Effector memory CD8-positive, alpha-beta T cell (primary cell): ENCODE results near the gene NAA80.
"Not testable (repeated sequence)": the region's sequence is repeated elsewhere in the genome, so short reads cannot be mapped to it uniquely, and the experiment has no call there.

Experiments used
- ATAC-seq: fragments of 150-1000 bp; cut with Tn5 transposase; replicated peaks from 2 replicates; pipeline ENCODE4 v1.10.0; 2021; ENCODE audit warnings: mild to moderate bottlenecking, moderate library complexity
- DNase-seq, 3 experiments: peaks; one replicate each; pipeline ENCODE4 v3.0.0; 2021
- H3K27ac Mint-ChIP-seq, 2 donors: one replicate each; pipeline ENCODE4 v1.8.0; 2022; ENCODE audit warnings: mild to moderate bottlenecking in 2 of 2, mixed read lengths in 2 of 2, moderate library complexity in 2 of 2
- H3K27me3 Mint-ChIP-seq, 2 donors: one replicate each; pipeline ENCODE4 v1.8.0; 2022; ENCODE audit warnings: mixed read lengths in 2 of 2
- H3K36me3 Mint-ChIP-seq: one replicate; pipeline ENCODE4 v1.8.0; 2022; ENCODE audit warnings: mild to moderate bottlenecking, moderate library complexity, mixed read lengths; ENCODE audit not compliant: insufficient read depth
- H3K4me1 Mint-ChIP-seq, 2 donors: one replicate each; pipeline ENCODE4 v1.8.0; 2022; ENCODE audit warnings: low read depth in 2 of 2, mixed read lengths in 2 of 2
- H3K4me3 Mint-ChIP-seq, 2 donors: one replicate each; pipeline ENCODE4 v1.8.0; 2022; ENCODE audit warnings: mild to moderate bottlenecking in 2 of 2, mixed read lengths in 2 of 2, moderate library complexity in 2 of 2
- H3K9me3 Mint-ChIP-seq, 2 donors: one replicate each; pipeline ENCODE4 v1.8.0; 2022; ENCODE audit warnings: mixed read lengths in 2 of 2

NAA80 gene

GRCh38 chr3:50263478-50264382 lies 35.5 kb downstream of the NAA80 start:
- ATAC-seq (no peak), DNase-seq (no peak)
- Mint-ChIP-seq H3K27me3 (no peaks in the 10 kb centered on the region), H3K9me3 (no peaks in the 10 kb centered on the region), H3K36me3 (peaks cover 36% of the 10 kb centered on the region), H3K27ac (peak overlapping the region; percentile 31 to 55), H3K4me3 (no peak overlapping the region), H3K4me1 (peaks cover 5 to 8% of the 10 kb centered on the region in 2 donors)

DNA sequence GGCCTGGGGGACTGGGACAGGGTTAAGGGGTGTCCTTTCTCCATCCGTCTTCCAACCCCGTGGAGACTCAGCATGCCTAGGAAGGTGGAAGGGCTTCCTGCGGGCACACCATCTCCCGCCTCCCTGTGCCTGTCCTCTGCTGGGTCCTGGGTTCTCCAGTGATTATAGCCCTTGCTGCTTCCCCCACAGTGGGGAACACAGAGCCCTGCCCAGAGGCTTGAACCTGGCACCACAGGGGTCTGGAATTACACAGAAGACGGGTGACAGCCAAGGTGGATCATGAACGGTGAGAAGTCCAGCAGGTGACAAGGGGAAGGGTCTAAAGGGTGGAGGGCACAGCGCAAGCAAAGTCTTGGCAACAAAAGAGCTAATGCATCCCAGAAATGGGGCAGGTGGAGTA lies 36.4 kb downstream of the NAA80 start:
- no peaks in the 10 kb centered on the region for H3K27me3 Mint-ChIP-seq
- peaks cover 5 to 8% of the 10 kb centered on the region in 2 donors for H3K4me1 Mint-ChIP-seq
- H3K4me3 Mint-ChIP-seq, result no peak overlapping the region
- H3K27ac Mint-ChIP-seq, result no peak overlapping the region
- H3K9me3 Mint-ChIP-seq, result no peaks in the 10 kb centered on the region
- ATAC-seq (no peak), DNase-seq (no peak)
- H3K36me3 Mint-ChIP-seq, result peaks cover 46% of the 10 kb centered on the region

DNA sequence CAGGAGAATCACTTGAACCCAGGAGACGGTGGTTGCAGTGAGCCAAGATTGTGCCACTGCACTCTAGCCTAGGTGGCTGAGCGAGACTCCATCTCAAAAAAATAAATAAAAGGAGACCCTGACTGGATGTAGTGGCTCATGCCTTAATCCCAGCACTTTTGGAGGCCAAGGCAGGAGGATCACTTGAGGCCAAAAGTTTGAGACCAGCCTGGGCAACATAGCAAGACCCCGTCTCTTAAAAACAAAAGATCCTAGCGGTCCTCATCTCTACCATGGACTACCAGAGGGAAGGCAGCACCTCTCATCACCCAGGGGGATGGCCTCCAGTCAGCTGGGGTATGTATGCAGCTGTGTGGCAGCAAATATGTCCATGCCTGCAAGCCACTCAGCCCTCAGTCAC lies 37.0 kb downstream of the NAA80 start:
- peak overlapping the region in 1 of 2 donors; percentile 92 for H3K27ac Mint-ChIP-seq
- not testable (repeated sequence) for DNase-seq

DNA sequence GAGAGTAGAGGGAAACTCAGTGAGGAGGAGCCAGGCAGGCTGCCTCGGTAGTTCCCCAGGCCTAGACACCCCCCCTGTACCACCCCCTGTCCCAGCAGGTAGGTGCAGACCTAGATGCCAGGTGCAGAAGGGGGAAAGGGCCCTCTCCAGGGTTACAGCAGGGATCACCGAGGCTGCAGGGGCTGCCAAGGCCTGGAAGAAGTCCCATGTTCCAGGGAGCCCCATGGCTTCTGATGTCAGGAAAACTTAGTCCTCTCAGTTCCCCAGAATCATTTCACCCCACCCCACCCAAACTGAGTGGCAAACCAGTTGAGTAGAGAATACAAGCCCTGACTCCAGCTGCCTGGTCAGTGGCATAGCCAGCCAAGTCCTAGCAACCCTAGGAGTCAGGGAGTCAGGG lies 37.7 kb downstream of the NAA80 start:
- Mint-ChIP-seq H3K4me1 (peaks cover 7 to 8% of the 10 kb centered on the region in 2 donors), H3K9me3 (no peaks in the 10 kb centered on the region), H3K36me3 (peaks cover 57% of the 10 kb centered on the region), H3K4me3 (peak overlapping the region in 1 of 2 donors; percentile 62), H3K27ac (peak overlapping the region in 1 of 2 donors; percentile 92), H3K27me3 (no peaks in the 10 kb centered on the region)
- ATAC-seq, result no peak
- no peak for DNase-seq

More for the DNA sequence above, 37.0 kb downstream of the NAA80 start:
- H3K4me1 Mint-ChIP-seq, ATAC-seq, H3K9me3 Mint-ChIP-seq, H3K4me3 Mint-ChIP-seq, H3K27me3 Mint-ChIP-seq: not testable (repeated sequence)
- peaks cover 50% of the 10 kb centered on the region for H3K36me3 Mint-ChIP-seq

- Mint-ChIP-seq H3K9me3 (no peaks in the 10 kb centered on the region), H3K27ac (peak overlapping the region in 1 of 2 donors; percentile 92), H3K4me3 (peak overlapping the region; percentile 62 to 74), H3K4me1 (peaks cover 7 to 8% of the 10 kb centered on the region in 2 donors), H3K36me3 (peaks cover 62% of the 10 kb centered on the region), H3K27me3 (no peaks in the 10 kb centered on the region)
- no peak for ATAC-seq
- no peak for DNase-seq
Measured at GRCh38 chr3:50260942-50261441, 38.2 kb downstream of the NAA80 start.

- H3K4me1 Mint-ChIP-seq, result peaks cover 5 to 8% of the 10 kb centered on the region in 2 donors
Measured at GRCh38 chr3:50260027-50260941, 38.9 kb downstream of the NAA80 start.

DNA sequence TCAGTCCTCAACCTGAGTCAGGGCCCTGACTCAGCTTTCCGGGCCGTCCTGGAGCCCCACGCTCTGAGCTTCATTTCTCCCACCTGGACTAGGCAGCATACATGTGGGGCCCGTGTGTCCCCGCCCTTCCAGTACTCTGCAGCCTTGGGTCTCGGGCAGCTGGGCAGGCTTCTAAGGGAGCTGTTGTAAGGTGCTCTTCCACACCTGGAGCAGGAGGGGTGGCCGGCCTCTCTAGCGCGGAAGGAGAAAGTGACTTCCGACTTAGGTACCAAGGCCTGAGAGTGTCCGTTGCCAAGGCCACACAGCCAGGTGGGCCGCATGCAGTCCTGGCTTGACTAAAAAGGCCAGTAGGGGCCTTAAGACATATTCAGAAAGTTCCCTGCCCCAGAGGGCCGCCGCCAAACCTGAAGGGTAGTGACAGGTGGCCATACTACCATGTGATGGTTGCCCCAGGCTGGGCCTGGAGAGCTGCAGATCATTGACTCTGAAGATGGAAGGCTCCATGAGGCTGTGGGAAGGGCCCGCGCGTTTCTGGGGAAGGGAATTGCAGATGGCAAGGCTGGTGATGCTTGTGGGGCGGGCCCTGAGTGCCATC lies 39.7 kb downstream of the NAA80 start:
- Mint-ChIP-seq H3K36me3 (peaks cover 70% of the 10 kb centered on the region), H3K4me1 (peaks cover 7 to 8% of the 10 kb centered on the region in 2 donors), H3K27me3 (no peaks in the 10 kb centered on the region), H3K27ac (peak overlapping the region; percentile 38 to 92), H3K4me3 (peak overlapping the region; percentile 62 to 74), H3K9me3 (no peaks in the 10 kb centered on the region)
- DNase-seq (no peak), ATAC-seq (peak; percentile 21)

More at GRCh38 chr3:50260027-50260941, 38.9 kb downstream of the NAA80 start:
- no peaks in the 10 kb centered on the region for H3K27me3 Mint-ChIP-seq
- DNase-seq, result peak; percentile 77 to 88 (median 81)
- H3K27ac Mint-ChIP-seq, result peak overlapping the region; percentile 38 to 92
- peak overlapping the region; percentile 62 to 74 for H3K4me3 Mint-ChIP-seq
- H3K9me3 Mint-ChIP-seq, result no peaks in the 10 kb centered on the region
- peak; percentile 95 for ATAC-seq
- peaks cover 66% of the 10 kb centered on the region for H3K36me3 Mint-ChIP-seq

DNA sequence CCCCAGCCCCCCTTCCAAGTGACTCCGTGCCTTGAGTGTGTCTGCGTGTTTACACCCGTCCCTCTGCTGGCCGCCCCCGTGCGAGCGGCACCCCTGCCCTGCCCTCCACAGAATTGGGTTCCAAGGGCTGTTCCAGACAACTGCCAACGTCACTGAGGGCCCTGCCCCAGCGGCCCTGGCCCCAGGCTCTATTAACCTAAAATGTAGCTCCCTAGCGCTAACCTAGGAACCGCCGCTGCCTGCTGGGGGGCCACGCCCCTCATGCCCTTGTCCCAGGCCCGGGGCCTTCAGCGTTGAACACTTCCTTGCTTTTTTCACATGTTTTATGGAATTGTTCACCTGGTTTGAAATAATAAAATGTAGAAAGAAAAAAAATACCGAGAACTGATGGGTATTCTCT lies 40.2 kb downstream of the NAA80 start:
- Mint-ChIP-seq H3K4me1 (peaks cover 7 to 8% of the 10 kb centered on the region in 2 donors), H3K9me3 (no peaks in the 10 kb centered on the region), H3K4me3 (peak overlapping the region; percentile 10 to 31), H3K27me3 (no peaks in the 10 kb centered on the region), H3K27ac (peak overlapping the region; percentile 38 to 92), H3K36me3 (peaks cover 68% of the 10 kb centered on the region)
- ATAC-seq (no peak), DNase-seq (no peak)

GRCh38 chr3:50258029-50258680 lies 41.0 kb downstream of the NAA80 start:
- Mint-ChIP-seq H3K36me3 (peaks cover 70% of the 10 kb centered on the region), H3K27ac (peak overlapping the region; percentile 38 to 92), H3K9me3 (no peaks in the 10 kb centered on the region), H3K4me3 (peak overlapping the region; percentile 6 to 10), H3K27me3 (no peaks in the 10 kb centered on the region), H3K4me1 (peaks cover 13 to 14% of the 10 kb centered on the region in 2 donors)
- no peak for DNase-seq
- no peak for ATAC-seq

- peak overlapping the region; percentile 57 to 92 for H3K27ac Mint-ChIP-seq
- H3K4me1 Mint-ChIP-seq, result peaks cover 14% of the 10 kb centered on the region in 2 donors
- no peak for DNase-seq
Measured at GRCh38 chr3:50256978-50257890, 42.0 kb downstream of the NAA80 start.

DNA sequence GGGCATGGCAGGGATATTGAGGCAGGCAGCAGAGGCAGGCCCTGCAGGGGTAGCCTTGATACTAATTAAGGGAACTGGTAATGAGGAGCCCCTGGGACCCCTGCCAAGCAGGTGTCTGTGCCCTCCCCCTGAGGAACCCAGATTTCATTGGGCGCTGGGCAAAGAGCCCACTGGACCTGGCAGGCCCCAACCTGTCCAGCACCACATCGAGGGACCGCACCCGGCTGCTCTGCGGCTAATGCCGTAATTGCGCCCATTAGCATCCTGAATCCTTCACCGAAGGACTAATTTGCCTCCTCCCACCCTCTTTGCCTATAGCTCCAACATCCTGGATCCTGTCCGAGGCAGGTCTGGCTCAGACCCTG lies 44.0 kb downstream of the NAA80 start:
- Mint-ChIP-seq H3K9me3 (no peaks in the 10 kb centered on the region), H3K36me3 (peaks cover 77% of the 10 kb centered on the region), H3K4me1 (peaks cover 23 to 28% of the 10 kb centered on the region in 2 donors), H3K4me3 (no peak overlapping the region), H3K27ac (peak overlapping the region in 1 of 2 donors; percentile 89), H3K27me3 (no peaks in the 10 kb centered on the region)
- ATAC-seq (no peak), DNase-seq (no peak)

More at GRCh38 chr3:50256978-50257890, 42.0 kb downstream of the NAA80 start:
- Mint-ChIP-seq H3K27me3 (no peaks in the 10 kb centered on the region), H3K4me3 (peak overlapping the region in 1 of 2 donors; percentile 17), H3K9me3 (no peaks in the 10 kb centered on the region), H3K36me3 (peaks cover 78% of the 10 kb centered on the region)
- no peak for ATAC-seq
